GM12872 (cell line): ENCODE data around the gene UGT1A10.

ENCODE experiments used
- CTCF ChIP-seq: IDR thresholded peaks from 3 replicates; pipeline ENCODE4 v1.5.1; 2011; ENCODE audit warnings: low read depth, mild to moderate bottlenecking, low read length, moderate library complexity; ENCODE audit not compliant: insufficient read depth

Gene UGT1A10

GRCh38 chr2:233821196-233821595, 184.9 kb downstream of the UGT1A10 start:
- no peak for TF ChIP-seq CTCF

- TF ChIP-seq CTCF, result no peak
These were observed 185.5 kb downstream of the UGT1A10 start for GRCh38 chr2:233821709-233822100.

- TF ChIP-seq CTCF, result no peak
These were observed 186.0 kb downstream of the UGT1A10 start for GRCh38 chr2:233822101-233822771.
